GM18511 (cell line): ENCODE data around the gene RPRD1B.

Source experiments
- ATAC-seq: cut with Tn5 transposase; IDR thresholded peaks from one replicate; pipeline ENCODE4 v1.9.1; 2021; ENCODE audit warnings: mild to moderate bottlenecking, moderate library complexity; ENCODE audit not compliant: unreplicated experiment

RPRD1B gene

DNA sequence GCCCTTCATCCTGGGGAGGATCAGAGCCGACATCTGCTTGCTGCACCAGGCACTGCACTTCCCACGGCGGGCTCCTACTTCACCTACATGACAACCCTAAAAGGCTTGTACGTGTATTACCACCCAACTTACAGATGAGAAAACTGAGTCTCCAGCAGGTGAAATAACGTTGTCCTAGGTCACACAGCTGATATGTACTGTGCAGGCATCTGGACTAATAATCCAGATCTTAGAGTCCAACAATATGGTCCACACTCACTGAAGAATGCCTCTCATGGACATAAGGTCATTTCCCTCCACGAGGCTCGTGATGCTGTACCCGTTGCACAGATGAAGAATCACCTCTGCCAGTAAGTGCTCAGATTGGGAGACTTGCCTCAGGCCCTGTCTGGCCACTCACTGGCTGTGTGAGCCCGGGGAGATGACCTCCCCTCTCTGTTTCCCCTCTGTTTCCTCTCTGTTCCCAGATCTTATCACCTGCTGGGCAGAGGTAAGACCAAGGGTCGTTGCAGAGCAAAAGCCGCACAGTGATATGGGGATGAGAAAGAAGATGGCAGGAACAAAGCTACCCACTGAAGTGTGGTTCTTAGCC lies 99.5 kb downstream of the RPRD1B start:
- ATAC-seq: no peak

DNA sequence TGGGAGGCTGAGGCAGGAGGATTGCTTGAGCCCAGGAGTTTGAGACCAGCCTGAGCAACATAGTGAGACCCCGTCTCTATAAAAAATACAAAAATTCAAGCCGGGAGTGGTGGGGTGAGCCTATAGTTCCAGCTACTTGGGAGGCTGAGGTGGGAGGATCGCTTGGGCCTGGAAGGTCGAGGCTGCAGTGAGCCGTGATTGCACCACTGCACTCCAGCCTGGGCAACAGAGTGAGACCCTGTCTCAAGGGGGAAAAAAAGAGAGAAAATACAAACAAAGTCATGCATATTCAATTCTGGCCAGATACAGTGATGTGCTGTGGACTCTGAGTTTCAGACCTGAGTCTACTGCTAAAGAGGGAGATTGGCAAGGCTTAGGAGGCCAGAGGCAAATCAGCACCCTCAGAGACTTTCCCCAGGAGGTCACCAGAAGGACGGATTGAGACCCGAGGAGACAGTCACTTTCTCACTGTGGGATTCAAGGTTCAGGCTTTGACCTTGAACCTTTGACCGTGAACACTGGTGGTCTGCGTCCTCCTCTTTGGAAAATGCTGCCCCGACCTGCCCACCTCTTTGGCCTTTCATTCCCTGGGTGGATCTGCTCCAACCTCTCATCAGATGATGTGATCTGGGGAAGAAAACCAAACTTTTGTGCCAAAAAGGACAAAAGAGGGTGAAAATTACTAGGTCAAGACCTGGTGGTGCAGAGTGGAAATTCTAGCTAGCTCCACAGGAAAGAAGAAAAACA lies 100.3 kb downstream of the RPRD1B start:
- ATAC-seq: no peak

GRCh38 chr20:38134427-38135270 lies 101.1 kb downstream of the RPRD1B start:
- no peak for ATAC-seq

DNA sequence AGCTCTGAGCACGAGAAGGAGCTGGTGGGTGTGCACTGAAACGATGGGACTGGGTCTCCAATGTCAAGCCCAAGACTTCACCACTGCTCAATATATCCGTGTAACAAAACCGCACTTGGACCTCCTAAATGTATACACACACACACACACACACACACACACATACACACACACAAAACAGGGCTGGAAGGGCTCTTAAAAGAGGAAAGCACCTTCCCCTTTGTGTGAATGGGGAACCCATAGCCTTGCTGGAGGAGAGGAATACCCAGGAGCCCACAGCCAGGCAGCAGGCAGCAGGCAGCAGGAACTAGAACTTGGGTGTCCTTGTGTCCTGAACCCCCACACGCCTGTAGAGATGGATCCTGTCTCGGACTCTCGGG lies 101.7 kb downstream of the RPRD1B start:
- ATAC-seq: no peak

- no peak for ATAC-seq
Measured at GRCh38 chr20:38135651-38136420, 102.3 kb downstream of the RPRD1B start.

DNA sequence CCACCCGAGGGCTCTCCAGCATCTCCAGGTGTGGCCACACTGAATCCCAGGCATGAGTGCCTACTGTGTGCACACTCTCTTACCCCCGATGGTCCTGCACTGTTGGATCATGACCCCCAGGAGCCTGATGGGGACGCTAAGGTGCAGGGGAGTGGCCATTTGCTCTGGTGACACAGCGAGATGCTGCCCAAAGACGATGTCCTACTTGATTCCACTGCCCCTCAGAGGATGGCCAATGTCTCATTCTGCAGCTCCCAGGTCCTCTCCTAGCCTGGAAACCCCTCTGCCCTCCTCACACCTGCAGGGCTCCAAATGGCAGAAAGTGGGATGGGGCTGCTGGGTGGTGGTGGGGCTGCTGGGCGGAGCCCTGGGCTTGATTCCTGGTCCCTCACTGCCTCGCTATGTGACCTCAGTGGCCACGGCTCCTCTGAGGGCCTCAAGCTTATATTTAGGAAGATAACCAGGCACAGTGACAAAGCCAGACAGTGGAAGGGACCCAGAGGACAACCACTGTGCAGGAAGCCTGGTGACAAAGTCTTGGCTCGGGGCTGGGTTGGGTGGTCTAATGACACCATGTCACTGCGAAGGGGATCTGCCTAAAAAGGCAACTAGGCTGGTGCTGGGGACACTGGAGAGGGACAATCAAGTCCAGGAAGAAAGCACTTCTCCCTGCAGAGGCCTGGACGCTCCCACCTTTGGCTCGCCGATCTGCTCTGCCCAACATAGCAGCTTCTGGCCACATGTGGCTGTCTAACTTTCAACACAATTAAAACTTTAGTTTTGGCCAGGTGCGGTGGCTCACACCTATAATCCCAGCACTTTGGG lies 103.1 kb downstream of the RPRD1B start:
- ATAC-seq: no peak

- no peak for ATAC-seq
Measured at GRCh38 chr20:38137441-38138037, 104.0 kb downstream of the RPRD1B start.

GRCh38 chr20:38138086-38138778 lies 104.7 kb downstream of the RPRD1B start:
- no peak for ATAC-seq

- no peak for ATAC-seq
Measured at GRCh38 chr20:38139156-38139912, 105.8 kb downstream of the RPRD1B start.

GRCh38 chr20:38139977-38140753 lies 106.6 kb downstream of the RPRD1B start:
- no peak for ATAC-seq

DNA sequence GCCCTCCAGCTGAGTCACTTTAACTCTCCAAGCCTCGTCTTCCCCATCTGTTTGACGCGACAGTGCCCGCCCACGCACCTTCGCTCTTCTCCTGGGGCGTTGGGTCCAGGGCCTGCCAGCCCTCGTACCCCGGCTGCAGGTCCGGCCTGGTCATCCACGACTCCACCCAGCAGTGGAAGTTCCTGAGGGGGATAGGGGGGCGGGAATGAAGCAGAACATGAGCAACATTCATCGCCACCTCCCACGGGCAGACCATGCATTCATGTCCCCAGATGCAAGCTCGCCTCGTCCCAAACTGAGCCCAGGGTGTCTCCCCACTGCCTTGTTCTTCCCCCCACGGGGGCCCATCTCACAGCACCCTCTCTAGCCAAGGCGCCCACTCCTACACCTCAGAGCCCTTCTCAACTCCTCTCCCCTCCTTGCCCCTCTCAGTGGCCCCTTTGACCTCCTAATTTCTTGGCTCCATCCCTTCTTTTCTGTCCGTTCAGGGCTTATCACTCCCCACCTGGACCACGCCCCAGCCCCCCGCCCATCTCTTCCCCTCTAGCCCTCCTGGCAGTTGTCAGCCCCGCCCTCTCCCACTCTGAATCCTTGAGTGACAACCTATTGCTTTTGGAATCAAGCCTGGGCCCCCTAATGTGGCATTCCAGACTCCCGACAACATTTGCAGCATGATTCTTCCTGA lies 107.8 kb downstream of the RPRD1B start:
- ATAC-seq: no peak
